ENCODE results near the gene BCL3.

BCL3 gene

DNA sequence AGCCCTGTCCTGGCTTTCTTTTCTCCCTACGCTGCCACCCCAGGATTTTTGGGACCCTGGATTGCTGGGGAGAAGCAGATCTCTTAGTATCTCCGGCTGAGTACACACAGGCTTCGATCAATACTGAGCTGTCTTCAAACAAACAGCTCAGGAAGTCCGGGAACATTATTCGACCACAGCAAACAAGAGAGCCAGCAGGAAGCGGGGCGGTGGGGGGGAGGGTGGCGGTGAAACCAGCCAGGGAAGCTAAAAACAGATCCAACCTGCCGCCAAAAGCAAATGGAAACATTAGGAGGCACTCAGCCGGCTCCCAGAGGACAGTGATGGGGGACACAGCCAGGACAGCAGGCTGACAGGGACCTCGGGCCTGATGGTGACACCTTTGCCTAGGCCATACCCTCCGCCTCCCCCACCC, 48.2 kb downstream of the BCL3 start:
- H3K9ac ChIP-seq (ENCODE audit: low read length) = peak overlapping the region; percentile 53
- H3K4me3 ChIP-seq (ENCODE audit: low read depth, low read length) = no peak overlapping the region
- peak overlapping the region; percentile 4; the same call in 1 of the 2 replicates for H3K27ac ChIP-seq (ENCODE audit: low read depth, low read length)
- no peaks in the 10 kb centered on the region for H3K9me3 ChIP-seq (ENCODE audit: control insufficient read depth, insufficient read depth, low read depth, low read length)
- no peaks in the 10 kb centered on the region for H3K27me3 ChIP-seq (ENCODE audit: control insufficient read depth, insufficient read depth, low read length)
- H3K36me3 ChIP-seq (ENCODE audit: control insufficient read depth, insufficient read depth, low read length) = peaks cover 31% of the 10 kb centered on the region
- H3K4me1 ChIP-seq (ENCODE audit: control insufficient read depth, insufficient read depth, low read length) = peaks cover 20% of the 10 kb centered on the region

DNA sequence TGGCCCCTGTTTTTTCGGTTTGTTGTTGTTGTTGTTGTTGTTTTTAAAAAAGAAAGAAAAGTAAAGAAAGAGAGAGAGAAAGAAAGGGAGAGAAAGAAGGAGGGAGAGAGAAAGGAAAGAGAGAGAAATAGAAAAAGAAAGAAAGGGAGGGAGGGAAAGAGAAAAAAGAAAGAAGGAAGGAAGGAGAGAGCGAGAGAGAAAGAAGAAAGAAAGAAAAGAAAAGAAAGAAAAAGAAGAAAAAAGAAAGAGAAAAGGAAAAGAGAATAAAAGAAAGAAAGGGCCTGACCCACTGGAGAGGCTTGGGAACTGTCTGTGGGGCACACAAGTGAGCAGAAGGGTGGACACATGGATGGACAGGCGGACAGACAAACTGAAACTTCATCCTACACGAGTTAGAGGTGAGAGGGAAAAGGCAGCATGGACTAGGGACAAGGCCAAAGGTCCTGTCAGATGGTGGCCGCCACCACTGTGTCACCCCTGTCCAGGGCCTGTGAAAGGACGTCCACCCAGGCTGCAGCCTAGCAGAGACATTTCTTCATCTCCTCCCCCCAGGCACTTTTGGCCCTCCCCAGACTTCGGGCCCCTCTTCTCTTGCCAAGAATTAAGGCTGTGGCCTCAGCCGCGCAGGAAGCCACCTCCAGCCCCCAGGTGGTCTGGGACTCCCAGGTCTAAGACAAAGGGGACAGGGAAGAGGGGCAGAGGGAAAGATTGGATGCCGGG, 51.3 kb downstream of the BCL3 start:
- no peak overlapping the region for H3K4me3 ChIP-seq (ENCODE audit: low read depth, low read length)
- H3K27ac ChIP-seq (ENCODE audit: low read depth, low read length) = 0 out of 2 replicates have a peak overlapping the region, but pooled peaks have one; percentile 31
- no peak overlapping the region for H3K9ac ChIP-seq (ENCODE audit: low read length)
- H3K27me3 ChIP-seq (ENCODE audit: control insufficient read depth, insufficient read depth, low read length) = peaks cover 13% of the 10 kb centered on the region
- no peaks in the 10 kb centered on the region for H3K9me3 ChIP-seq (ENCODE audit: control insufficient read depth, insufficient read depth, low read depth, low read length)
- peaks cover 20% of the 10 kb centered on the region for H3K4me1 ChIP-seq (ENCODE audit: control insufficient read depth, insufficient read depth, low read length)
- H3K36me3 ChIP-seq (ENCODE audit: control insufficient read depth, insufficient read depth, low read length) = peaks cover 13% of the 10 kb centered on the region

DNA sequence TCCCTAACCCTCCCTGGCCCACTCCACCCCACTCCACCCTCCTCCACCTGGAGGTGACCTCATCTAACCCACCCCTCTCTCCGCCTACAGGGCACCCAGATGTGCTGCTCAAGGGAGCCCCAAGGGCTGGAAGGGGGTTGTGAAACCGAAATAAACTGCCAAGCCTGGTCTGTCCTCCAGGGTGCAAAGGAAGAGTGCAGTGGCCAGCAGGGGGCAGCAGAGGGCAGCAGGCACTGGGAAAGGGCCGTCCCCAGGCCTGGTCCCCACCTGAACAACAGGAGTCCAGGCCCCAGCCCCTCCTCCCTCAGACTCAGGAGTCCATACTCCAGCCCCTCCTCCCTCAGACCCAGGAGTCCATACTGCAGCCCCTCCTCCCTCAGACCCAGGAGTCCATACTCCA, 52.0 kb downstream of the BCL3 start:
- H3K9ac ChIP-seq (ENCODE audit: low read length) = no peak overlapping the region
- H3K4me3 ChIP-seq (ENCODE audit: low read depth, low read length) = no peak overlapping the region
- H3K36me3 ChIP-seq (ENCODE audit: control insufficient read depth, insufficient read depth, low read length) = peaks cover 13% of the 10 kb centered on the region
- H3K27ac ChIP-seq (ENCODE audit: low read depth, low read length) = 0 out of 2 replicates have a peak overlapping the region, but pooled peaks have one; percentile 31
- peaks cover 20% of the 10 kb centered on the region for H3K4me1 ChIP-seq (ENCODE audit: control insufficient read depth, insufficient read depth, low read length)
- H3K27me3 ChIP-seq (ENCODE audit: control insufficient read depth, insufficient read depth, low read length) = peaks cover 14% of the 10 kb centered on the region
- H3K9me3 ChIP-seq (ENCODE audit: control insufficient read depth, insufficient read depth, low read depth, low read length) = no peaks in the 10 kb centered on the region

DNA sequence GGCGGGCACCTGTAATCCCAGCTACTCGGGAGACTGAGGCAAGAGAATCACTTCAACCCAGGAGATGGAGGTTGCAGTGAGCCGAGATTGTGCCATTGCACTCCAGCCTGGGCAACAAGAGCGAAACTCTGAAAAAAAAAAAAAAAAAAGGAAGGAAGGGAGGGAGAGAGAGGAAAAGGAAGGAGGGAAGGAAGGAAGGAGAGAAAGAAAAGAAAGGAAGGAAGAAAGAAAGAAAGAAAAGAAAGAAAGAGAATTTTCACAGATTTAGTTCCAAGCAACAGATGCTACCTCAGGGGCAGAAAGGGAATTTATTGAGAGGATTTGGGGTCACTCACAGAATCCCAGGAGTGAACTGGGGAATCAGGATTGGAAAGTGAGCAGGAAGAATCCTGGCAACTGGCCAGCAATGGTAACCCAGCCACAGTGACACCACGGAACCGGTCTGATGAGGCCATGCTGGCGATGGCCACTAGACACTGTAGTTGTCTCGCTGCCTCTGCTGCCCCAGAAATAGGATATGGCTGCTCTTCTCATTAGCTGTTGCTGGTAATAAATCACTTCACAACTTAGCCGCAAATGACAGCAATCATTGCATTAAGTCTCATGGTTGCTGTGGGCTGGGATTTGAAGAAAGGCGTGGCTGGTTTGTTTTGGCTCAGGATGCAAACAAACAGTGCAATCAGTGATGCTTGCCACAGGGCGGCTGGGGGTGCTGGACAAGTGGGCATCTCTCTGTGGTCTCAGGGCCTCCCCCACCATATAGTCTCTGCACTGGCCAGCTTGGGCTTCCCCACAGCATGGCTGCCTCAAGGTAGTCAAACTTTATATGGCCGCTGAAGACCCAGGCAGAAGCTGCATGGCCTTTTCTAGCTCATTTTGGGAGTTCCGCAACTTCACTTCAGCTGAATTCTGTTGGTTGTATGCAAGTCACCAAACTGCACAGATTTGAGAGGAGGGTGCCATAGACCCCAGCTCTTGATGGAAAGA, 55.2 kb downstream of the BCL3 start:
- peaks cover 14% of the 10 kb centered on the region for H3K27me3 ChIP-seq (ENCODE audit: control insufficient read depth, insufficient read depth, low read length)

DNA sequence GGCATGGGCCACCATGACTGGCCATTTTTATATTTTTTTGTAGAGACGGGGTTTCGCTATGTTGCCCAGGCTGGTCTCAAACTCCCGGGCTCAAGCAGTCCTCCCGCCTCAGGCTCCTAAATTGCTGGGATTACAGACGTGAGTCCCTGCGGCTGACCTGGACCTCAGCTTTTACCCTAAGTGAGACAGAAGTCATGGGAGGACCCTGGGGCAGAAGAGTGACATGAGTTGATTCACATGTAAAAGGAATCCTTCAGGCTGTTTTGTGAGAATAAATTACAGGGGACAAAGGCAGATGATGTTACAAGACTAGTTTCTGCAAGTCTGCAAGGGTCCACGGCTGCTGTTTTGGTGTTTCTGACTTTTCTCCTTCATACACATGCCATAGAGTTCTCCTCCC, 57.8 kb downstream of the BCL3 start:
- no peak overlapping the region for H3K4me3 ChIP-seq (ENCODE audit: low read depth, low read length)
- peaks cover 14% of the 10 kb centered on the region for H3K27me3 ChIP-seq (ENCODE audit: control insufficient read depth, insufficient read depth, low read length)
- H3K27ac ChIP-seq (ENCODE audit: low read depth, low read length) = no peak overlapping the region
- peaks cover 36% of the 10 kb centered on the region for H3K4me1 ChIP-seq (ENCODE audit: control insufficient read depth, insufficient read depth, low read length)
- H3K36me3 ChIP-seq (ENCODE audit: control insufficient read depth, insufficient read depth, low read length) = 0 out of 2 replicates have a peak, but pooled peaks cover 5% of the 10 kb centered on the region
- no peak overlapping the region for H3K9ac ChIP-seq (ENCODE audit: low read length)
- no peaks in the 10 kb centered on the region for H3K9me3 ChIP-seq (ENCODE audit: control insufficient read depth, insufficient read depth, low read depth, low read length)

More for the DNA sequence above, 55.2 kb downstream of the BCL3 start:
- Histone ChIP-seq H3K4me3 (ENCODE audit: low read depth, low read length) (no peak overlapping the region), H3K36me3 (ENCODE audit: control insufficient read depth, insufficient read depth, low read length) (peaks cover 8% of the 10 kb centered on the region), H3K27ac (ENCODE audit: low read depth, low read length) (no peak overlapping the region), H3K9ac (ENCODE audit: low read length) (no peak overlapping the region), H3K4me1 (ENCODE audit: control insufficient read depth, insufficient read depth, low read length) (peaks cover 29% of the 10 kb centered on the region), H3K9me3 (ENCODE audit: control insufficient read depth, insufficient read depth, low read depth, low read length) (no peaks in the 10 kb centered on the region)

DNA sequence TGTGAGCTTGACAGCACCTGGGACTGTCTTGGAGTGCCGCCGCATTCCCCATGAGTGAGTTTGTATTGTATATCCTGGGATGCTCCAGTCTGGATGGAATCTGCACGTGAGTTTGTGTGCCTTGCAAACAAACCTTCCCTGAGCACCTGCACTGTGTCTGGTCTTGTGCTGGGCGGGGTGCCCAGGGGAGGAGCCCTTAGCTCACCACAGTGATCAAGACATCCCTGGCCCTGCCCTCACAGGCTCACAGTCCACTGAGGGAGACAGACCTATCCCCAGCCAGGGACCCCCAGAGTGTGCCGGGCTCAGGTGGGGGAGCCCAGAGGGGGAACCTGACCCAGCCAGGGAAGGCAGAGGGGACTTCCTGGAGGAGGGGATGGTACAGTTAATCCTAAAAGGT, 58.7 kb downstream of the BCL3 start:
- Histone ChIP-seq H3K9me3 (ENCODE audit: control insufficient read depth, insufficient read depth, low read depth, low read length) (no peaks in the 10 kb centered on the region), H3K9ac (ENCODE audit: low read length) (no peak overlapping the region), H3K4me1 (ENCODE audit: control insufficient read depth, insufficient read depth, low read length) (peaks cover 36% of the 10 kb centered on the region), H3K27ac (ENCODE audit: low read depth, low read length) (no peak overlapping the region), H3K27me3 (ENCODE audit: control insufficient read depth, insufficient read depth, low read length) (peaks cover 14% of the 10 kb centered on the region), H3K36me3 (ENCODE audit: control insufficient read depth, insufficient read depth, low read length) (0 out of 2 replicates have a peak, but pooled peaks cover 10% of the 10 kb centered on the region), H3K4me3 (ENCODE audit: low read depth, low read length) (no peak overlapping the region)

DNA sequence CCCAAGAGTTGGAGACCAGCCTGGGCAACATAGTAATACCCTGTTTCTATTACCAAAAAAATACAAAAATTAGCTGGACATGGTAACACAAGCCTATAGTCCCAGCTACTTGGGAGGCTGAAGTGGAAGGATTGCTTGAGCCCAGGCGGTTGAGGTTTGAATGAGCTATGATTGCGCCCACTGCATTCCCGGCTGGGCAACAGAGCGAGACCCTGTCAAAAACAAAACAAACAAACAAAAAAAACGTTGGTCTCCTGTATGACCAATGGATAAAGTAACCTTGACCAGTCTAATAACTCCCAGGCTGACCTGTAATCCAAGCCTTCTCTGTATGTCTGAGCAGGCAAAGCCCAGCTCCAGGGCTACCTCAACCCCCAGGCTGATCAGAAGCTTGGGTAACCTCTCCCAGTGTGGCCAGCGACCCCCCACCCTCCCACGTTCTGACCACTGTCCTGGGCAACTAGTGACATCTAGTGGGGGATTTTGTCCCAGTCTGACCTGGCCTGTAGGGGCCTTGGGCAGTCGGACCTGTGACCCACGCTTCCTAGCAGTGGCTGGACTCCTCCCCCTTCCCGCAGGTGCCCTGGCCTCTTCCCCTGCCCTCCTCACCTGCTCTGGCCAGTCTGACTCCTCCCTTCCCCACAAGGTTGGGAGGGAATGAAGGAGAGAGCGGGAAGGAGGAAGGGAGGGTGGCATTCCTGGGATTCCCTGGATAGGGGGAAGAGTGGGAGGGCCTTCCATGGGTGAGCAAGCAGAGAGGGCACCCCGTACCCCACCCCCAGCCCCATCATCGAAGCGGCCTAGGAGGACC, 59.3 kb downstream of the BCL3 start:
- Histone ChIP-seq H3K27me3 (ENCODE audit: control insufficient read depth, insufficient read depth, low read length) (peaks cover 14% of the 10 kb centered on the region), H3K9me3 (ENCODE audit: control insufficient read depth, insufficient read depth, low read depth, low read length) (no peaks in the 10 kb centered on the region), H3K4me1 (ENCODE audit: control insufficient read depth, insufficient read depth, low read length) (peaks cover 36% of the 10 kb centered on the region), H3K36me3 (ENCODE audit: control insufficient read depth, insufficient read depth, low read length) (0 out of 2 replicates have a peak, but pooled peaks cover 12% of the 10 kb centered on the region), H3K27ac (ENCODE audit: low read depth, low read length) (no peak overlapping the region), H3K4me3 (ENCODE audit: low read depth, low read length) (peak overlapping the region; percentile 68), H3K9ac (ENCODE audit: low read length) (peak overlapping the region; percentile 65)

DNA sequence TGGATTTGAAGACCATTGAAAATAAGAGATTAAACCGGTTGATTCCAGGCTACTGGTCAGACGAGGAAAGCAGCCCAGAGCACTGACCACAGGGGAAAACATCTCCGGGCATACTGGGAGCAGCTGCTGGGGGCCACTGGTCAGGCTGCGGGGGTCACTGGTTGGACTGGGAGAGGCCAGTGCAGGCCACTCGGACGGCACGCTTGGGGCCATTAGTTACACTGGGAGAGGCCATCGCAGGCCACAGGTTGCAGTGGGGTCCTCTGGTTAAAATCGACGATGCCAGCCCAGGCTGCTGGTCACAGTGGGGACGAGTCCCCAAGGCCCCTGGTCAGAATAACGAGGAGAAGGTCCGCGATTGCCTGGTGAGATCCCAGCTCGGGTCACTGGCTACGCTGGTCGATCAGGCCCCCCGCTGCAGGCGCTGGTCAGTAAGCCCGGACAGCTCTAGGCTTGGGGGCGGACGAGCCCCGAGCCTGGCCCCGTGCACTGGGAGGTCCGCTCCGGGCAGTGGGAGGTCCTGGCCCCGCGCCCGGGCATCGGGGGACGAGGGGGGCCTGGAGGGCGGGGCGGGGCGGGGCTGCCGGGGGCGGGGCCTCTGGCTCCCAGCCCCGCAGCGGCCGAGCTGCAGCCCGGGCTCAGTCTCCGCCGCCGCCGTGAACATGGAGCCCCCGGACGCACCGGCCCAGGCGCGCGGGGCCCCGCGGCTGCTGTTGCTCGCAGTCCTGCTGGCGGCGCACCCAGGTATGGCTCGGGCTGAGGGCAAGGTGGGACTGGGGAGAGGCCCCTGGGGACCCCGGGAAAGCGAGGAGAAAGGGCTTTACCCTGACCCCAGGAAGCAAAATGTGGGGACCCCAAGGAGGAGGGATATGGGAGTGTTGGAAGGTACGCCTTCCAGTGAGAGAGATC, 60.2 kb downstream of the BCL3 start, which contains the start of gene BCAM:
BCAM (plus strand) TSS at position 641 of the 909 bp plus-strand sequence; CDS start at position 663, 22 bp downstream.
- Histone ChIP-seq H3K9ac (ENCODE audit: low read length) (peak within 1 kb of the TSS; percentile 65), H3K27ac (ENCODE audit: low read depth, low read length) (no peak within 1 kb of the TSS), H3K9me3 (ENCODE audit: control insufficient read depth, insufficient read depth, low read depth, low read length) (no peaks in the 10 kb centered on the region), H3K27me3 (ENCODE audit: control insufficient read depth, insufficient read depth, low read length) (peaks cover 11% of the 10 kb centered on the region), H3K4me1 (ENCODE audit: control insufficient read depth, insufficient read depth, low read length) (peaks cover 36% of the 10 kb centered on the region), H3K4me3 (ENCODE audit: low read depth, low read length) (peak within 1 kb of the TSS; percentile 68), H3K36me3 (ENCODE audit: control insufficient read depth, insufficient read depth, low read length) (peaks cover 19% of the 10 kb centered on the region)

Data from HUES6 (cell line).